OCI-LY3 (cell line): Measurements from ENCODE around the gene CCNE1.
A peak's percentile ranks its signal among the peaks of the same experiment; 100 is the strongest.

Experiments used
- H2AFZ ChIP-seq: fragments of 200-600, 300-600 bp; shearing (Covaris generic); 2 replicates; pipeline ENCODE4 v1.6.0; 2014; ENCODE audit warnings: antibody characterized with exemption, low read depth, low read length
- H3K27ac ChIP-seq: fragments of 200-600, 300-600 bp; sonication (generic); 2 replicates; pipeline ENCODE4 v1.5.1; 2014; ENCODE audit warnings: mild to moderate bottlenecking, low read length, moderate library complexity, mixed read lengths
- H3K27me3 ChIP-seq: fragments of 200-600, 300-600 bp; sonication (generic); 2 replicates; pipeline ENCODE4 v1.6.1; 2014; ENCODE audit warnings: low read depth, low read length, mixed read lengths
- H3K36me3 ChIP-seq: fragments of 200-600, 300-600 bp; sonication (generic); replicated peaks from 2 replicates; pipeline ENCODE3; 2014; ENCODE audit warnings: low read depth, low read length, mixed read lengths
- H3K4me1 ChIP-seq: fragments of 300-600, 200-600 bp; sonication (generic); 2 replicates; pipeline ENCODE4 v1.6.1; 2014; ENCODE audit warnings: low read length, mixed read lengths
- H3K4me2 ChIP-seq: fragments of 200-600, 300-600 bp; sonication (generic); 2 replicates; pipeline ENCODE4 v1.6.1; 2014; ENCODE audit warnings: low read length, mixed read lengths
- H3K4me3 ChIP-seq: fragments of 300-600, 200-600 bp; sonication (generic); 2 replicates; pipeline ENCODE4 v1.5.1; 2014; ENCODE audit warnings: antibody characterized with exemption, mild to moderate bottlenecking, low read length, moderate library complexity
- H3K79me2 ChIP-seq: fragments of 300-600, 200-600 bp; shearing (Covaris generic); 2 replicates; pipeline ENCODE4 v1.6.1; 2014; ENCODE audit warnings: mild to moderate bottlenecking, low read length, mixed read lengths
- H3K9ac ChIP-seq: fragments of 300-600, 200-600 bp; shearing (Covaris generic); 2 replicates; pipeline ENCODE4 v1.6.0; 2014; ENCODE audit warnings: mild to moderate bottlenecking, low read length, moderate library complexity
- H3K9me3 ChIP-seq: fragments of 200-600, 300-600 bp; shearing (Covaris generic); 2 replicates; pipeline ENCODE4 v1.6.1; 2014; ENCODE audit warnings: low read length, mixed read lengths; ENCODE audit not compliant: insufficient read depth
- H4K20me1 ChIP-seq: fragments of 200-600, 300-600 bp; sonication (generic); 2 replicates; pipeline ENCODE4 v1.6.1; 2016; ENCODE audit warnings: low read length, mixed read lengths; ENCODE audit not compliant: insufficient read depth
- EZH2phosphoT487 ChIP-seq: fragments of 200-600 bp; shearing (Covaris generic); IDR thresholded peaks from 2 replicates; pipeline ENCODE4 v1.6.1; 2018; ENCODE audit warnings: antibody characterized with exemption, mixed run types, low read depth
- TF ChIP-seq, protein P1 (sequence below): fragments of 200-600, 300-600 bp; sonication (generic); IDR thresholded peaks from 2 replicates; pipeline ENCODE4 v1.5.1; 2014; ENCODE audit warnings: antibody characterized with exemption, low read length, low read depth

The CCNE1 gene

DNA sequence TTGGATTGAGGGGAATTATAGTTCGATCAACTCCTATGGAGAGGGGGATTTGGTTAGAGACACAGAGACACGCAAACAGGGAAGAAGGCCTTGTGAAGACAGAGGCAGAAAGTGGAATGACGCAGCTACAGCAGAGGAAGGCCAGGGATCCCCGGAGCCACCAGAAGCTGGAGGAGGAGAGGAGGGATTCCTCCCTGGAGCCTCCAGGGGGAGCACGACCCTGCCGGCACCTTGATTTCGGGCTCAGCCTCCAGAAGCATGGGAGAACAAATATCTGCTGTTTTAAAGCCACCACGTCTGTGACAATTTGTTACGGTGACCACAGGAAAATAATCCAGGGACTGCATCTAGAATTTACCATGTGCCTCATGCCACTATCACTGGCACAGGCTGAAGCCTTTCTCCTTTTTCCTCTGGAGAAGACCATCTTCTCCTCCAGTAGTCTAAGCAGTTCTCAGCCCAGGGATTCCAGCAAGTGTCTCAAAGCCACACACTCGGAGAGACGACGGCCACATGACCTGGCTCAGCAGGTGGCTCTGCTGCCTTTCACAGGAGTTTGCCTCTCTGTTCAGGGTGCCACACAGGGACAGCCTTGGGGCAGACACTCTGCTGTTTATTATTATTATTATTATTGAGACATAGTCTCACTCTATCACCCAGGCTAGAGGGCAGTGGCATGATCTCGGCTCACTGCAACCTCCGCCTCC is 39.9 kb upstream of the CCNE1 start:
- no peak overlapping the region for H3K4me2 ChIP-seq
- TF ChIP-seq, protein P1, sequence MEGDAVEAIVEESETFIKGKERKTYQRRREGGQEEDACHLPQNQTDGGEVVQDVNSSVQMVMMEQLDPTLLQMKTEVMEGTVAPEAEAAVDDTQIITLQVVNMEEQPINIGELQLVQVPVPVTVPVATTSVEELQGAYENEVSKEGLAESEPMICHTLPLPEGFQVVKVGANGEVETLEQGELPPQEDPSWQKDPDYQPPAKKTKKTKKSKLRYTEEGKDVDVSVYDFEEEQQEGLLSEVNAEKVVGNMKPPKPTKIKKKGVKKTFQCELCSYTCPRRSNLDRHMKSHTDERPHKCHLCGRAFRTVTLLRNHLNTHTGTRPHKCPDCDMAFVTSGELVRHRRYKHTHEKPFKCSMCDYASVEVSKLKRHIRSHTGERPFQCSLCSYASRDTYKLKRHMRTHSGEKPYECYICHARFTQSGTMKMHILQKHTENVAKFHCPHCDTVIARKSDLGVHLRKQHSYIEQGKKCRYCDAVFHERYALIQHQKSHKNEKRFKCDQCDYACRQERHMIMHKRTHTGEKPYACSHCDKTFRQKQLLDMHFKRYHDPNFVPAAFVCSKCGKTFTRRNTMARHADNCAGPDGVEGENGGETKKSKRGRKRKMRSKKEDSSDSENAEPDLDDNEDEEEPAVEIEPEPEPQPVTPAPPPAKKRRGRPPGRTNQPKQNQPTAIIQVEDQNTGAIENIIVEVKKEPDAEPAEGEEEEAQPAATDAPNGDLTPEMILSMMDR, result peak; percentile 39
- TF ChIP-seq EZH2phosphoT487, result no peak
- H2AFZ ChIP-seq, result no peak overlapping the region
- H3K4me3 ChIP-seq, result no peak overlapping the region
- H3K36me3 ChIP-seq, result no peaks in the 10 kb centered on the region
- H3K4me1 ChIP-seq, result no peaks in the 10 kb centered on the region
- H3K9me3 ChIP-seq, result no peaks in the 10 kb centered on the region
- no peaks in the 10 kb centered on the region for H3K79me2 ChIP-seq
- H3K27ac ChIP-seq, result no peak overlapping the region
- peaks cover 5% of the 10 kb centered on the region; the same call in 1 of the 2 replicates for H3K27me3 ChIP-seq
- no peak overlapping the region for H3K9ac ChIP-seq
- no peaks in the 10 kb centered on the region for H4K20me1 ChIP-seq

DNA sequence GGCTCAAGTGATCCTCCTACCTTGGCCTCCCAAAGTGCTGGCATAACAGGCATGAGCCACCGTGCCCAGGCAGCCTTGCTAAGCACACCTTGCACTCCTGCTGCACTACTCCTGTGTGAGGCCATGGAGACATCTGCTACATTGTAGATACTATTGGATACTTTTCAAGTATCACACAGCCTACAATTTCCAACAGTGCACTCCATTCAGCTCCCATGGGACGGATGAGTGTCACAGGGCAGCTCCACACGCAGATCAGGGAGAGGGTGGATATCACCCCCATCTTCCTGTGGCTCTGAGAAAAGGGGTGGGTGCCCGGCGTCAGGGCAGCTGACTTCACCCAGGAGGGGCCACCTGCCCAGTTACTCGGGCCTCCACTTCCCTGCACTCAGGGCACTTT is 39.1 kb upstream of the CCNE1 start:
- H3K9me3 ChIP-seq, result no peaks in the 10 kb centered on the region
- no peaks in the 10 kb centered on the region for H4K20me1 ChIP-seq
- TF ChIP-seq, protein P1, result no peak
- no peak for TF ChIP-seq EZH2phosphoT487
- no peaks in the 10 kb centered on the region for H3K27me3 ChIP-seq
- H2AFZ ChIP-seq, result no peak overlapping the region
- H3K36me3 ChIP-seq, result no peaks in the 10 kb centered on the region
- no peaks in the 10 kb centered on the region for H3K4me1 ChIP-seq
- H3K79me2 ChIP-seq, result no peaks in the 10 kb centered on the region
- H3K9ac ChIP-seq, result no peak overlapping the region
- no peak overlapping the region for H3K27ac ChIP-seq
- no peak overlapping the region for H3K4me2 ChIP-seq
- H3K4me3 ChIP-seq, result no peak overlapping the region

DNA sequence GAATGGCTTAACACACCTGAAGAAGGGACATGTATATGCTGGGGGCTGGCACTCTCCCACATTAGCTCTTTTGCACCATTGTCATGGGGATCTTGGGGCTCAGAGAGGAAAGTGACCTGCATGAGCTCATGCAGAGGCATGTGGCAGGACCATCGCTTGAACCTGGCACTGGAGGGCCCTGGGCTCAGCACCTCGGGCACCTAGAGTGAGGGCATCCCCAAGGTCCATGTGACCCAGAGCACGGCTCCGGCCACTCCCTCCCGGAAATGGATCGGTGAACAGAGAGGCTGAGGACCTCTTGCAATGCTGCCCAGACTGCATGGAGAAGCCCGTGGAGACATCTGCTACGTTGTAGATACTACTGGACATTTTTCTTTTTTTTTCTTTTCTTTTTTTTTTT is 38.6 kb upstream of the CCNE1 start:
- no peaks in the 10 kb centered on the region for H4K20me1 ChIP-seq
- H3K4me1 ChIP-seq, result no peaks in the 10 kb centered on the region
- no peak overlapping the region for H2AFZ ChIP-seq
- no peak overlapping the region for H3K4me3 ChIP-seq
- H3K9ac ChIP-seq, result no peak overlapping the region
- no peak for TF ChIP-seq EZH2phosphoT487
- TF ChIP-seq, protein P1, result no peak
- no peak overlapping the region for H3K27ac ChIP-seq
- no peaks in the 10 kb centered on the region for H3K27me3 ChIP-seq
- no peaks in the 10 kb centered on the region for H3K36me3 ChIP-seq
- H3K9me3 ChIP-seq, result no peaks in the 10 kb centered on the region
- H3K79me2 ChIP-seq, result no peaks in the 10 kb centered on the region
- no peak overlapping the region for H3K4me2 ChIP-seq

DNA sequence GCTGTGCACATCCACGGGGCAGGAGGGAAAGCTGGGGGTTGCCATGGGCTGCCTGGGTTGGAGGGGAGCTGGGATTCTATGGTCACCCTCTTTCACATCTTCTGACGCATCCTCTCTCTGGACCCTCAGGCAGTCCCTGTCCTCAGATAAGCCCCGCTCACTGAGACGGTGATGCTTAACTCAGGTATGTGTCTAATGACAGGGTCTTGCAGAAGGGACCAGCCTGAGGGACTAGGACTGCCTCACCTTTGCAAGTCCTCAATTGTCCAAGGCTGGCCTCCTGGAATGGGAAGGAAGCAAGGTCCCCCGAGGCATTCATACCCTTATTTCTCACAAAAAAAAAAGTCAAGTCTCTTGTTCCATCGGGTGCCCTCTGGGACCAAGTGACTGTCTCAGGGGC is 37.7 kb upstream of the CCNE1 start:
- Histone ChIP-seq H3K4me2 (no peak overlapping the region), H4K20me1 (no peaks in the 10 kb centered on the region), H3K79me2 (no peaks in the 10 kb centered on the region), H2AFZ (no peak overlapping the region), H3K4me3 (no peak overlapping the region), H3K9me3 (no peaks in the 10 kb centered on the region), H3K4me1 (no peaks in the 10 kb centered on the region), H3K9ac (no peak overlapping the region), H3K27ac (no peak overlapping the region), H3K27me3 (no peaks in the 10 kb centered on the region), H3K36me3 (no peaks in the 10 kb centered on the region)
- TF ChIP-seq EZH2phosphoT487, result no peak
- TF ChIP-seq, protein P1, result no peak
